Neural cell (in vitro differentiated cells): Measurements from ENCODE around the gene TIGD4.

ENCODE experiments used
- EP300 ChIP-seq: fragments of 450-650 bp; conservative IDR thresholded peaks from 2 replicates; pipeline ENCODE4 v1.6.1; 2014; ENCODE audit warnings: antibody characterized with exemption, mild to moderate bottlenecking, moderate library complexity; ENCODE audit not compliant: poor library complexity, severe bottlenecking
- EZH2 ChIP-seq: fragments of 200-600, 300-800 bp; shearing (Covaris generic), sonication (generic); IDR thresholded peaks from 2 replicates; pipeline ENCODE4 v1.6.1; 2014; ENCODE audit warnings: antibody characterized with exemption, low read length, borderline replicate concordance, mild to moderate bottlenecking; ENCODE audit not compliant: insufficient read depth, poor library complexity, severe bottlenecking
- TF ChIP-seq, protein P1 (sequence below): fragments of 450-650 bp; IDR thresholded peaks from 2 replicates; pipeline ENCODE4 v1.5.1; 2014; ENCODE audit warnings: antibody characterized with exemption, mild to moderate bottlenecking, moderate library complexity; ENCODE audit not compliant: poor library complexity, severe bottlenecking

- TF ChIP-seq, protein P1, sequence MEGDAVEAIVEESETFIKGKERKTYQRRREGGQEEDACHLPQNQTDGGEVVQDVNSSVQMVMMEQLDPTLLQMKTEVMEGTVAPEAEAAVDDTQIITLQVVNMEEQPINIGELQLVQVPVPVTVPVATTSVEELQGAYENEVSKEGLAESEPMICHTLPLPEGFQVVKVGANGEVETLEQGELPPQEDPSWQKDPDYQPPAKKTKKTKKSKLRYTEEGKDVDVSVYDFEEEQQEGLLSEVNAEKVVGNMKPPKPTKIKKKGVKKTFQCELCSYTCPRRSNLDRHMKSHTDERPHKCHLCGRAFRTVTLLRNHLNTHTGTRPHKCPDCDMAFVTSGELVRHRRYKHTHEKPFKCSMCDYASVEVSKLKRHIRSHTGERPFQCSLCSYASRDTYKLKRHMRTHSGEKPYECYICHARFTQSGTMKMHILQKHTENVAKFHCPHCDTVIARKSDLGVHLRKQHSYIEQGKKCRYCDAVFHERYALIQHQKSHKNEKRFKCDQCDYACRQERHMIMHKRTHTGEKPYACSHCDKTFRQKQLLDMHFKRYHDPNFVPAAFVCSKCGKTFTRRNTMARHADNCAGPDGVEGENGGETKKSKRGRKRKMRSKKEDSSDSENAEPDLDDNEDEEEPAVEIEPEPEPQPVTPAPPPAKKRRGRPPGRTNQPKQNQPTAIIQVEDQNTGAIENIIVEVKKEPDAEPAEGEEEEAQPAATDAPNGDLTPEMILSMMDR: no peak
- TF ChIP-seq EZH2: no peak
- no peak for TF ChIP-seq EP300
Observed at GRCh38 chr4:152735906-152736305, 43.6 kb downstream of the TIGD4 start.
